ENCODE results near the gene CNPY4.
"Not testable (repeated sequence)": the region's sequence is repeated elsewhere in the genome, so short reads cannot be mapped to it uniquely, and the experiment has no call there.

The CNPY4 gene

DNA sequence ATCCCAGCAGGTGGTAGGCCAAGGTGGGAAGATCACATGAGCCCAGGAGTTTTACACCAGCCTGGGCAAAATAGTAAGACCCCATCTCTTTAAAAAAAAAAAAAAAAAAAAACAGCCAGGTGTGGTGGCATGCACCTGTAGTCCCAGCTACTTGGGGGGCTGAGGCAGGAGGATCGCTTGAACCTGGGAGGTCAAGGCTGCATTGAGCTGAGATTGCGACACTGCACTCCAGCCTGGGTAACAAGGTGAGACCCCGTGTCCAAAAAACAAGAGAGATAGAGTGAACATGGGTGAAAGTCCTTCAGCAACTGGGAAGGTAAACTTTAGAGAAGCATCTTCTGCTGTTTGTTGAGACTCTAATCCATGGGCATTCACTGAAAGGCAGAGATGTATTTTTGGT, 23.0 kb downstream of the CNPY4 start:
- no peaks in the 10 kb centered on the region for H3K36me3 Mint-ChIP-seq (ENCODE audit: low read depth)
- no peaks in the 10 kb centered on the region for H3K4me1 Mint-ChIP-seq
- H3K27me3 Mint-ChIP-seq (ENCODE audit: low read depth, poor library complexity), result peaks cover 13% of the 10 kb centered on the region
- no peak overlapping the region for H3K4me3 Mint-ChIP-seq
- TF ChIP-seq, protein P1, sequence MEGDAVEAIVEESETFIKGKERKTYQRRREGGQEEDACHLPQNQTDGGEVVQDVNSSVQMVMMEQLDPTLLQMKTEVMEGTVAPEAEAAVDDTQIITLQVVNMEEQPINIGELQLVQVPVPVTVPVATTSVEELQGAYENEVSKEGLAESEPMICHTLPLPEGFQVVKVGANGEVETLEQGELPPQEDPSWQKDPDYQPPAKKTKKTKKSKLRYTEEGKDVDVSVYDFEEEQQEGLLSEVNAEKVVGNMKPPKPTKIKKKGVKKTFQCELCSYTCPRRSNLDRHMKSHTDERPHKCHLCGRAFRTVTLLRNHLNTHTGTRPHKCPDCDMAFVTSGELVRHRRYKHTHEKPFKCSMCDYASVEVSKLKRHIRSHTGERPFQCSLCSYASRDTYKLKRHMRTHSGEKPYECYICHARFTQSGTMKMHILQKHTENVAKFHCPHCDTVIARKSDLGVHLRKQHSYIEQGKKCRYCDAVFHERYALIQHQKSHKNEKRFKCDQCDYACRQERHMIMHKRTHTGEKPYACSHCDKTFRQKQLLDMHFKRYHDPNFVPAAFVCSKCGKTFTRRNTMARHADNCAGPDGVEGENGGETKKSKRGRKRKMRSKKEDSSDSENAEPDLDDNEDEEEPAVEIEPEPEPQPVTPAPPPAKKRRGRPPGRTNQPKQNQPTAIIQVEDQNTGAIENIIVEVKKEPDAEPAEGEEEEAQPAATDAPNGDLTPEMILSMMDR (IDR thresholded peaks at IDR 0.05), result no peak
- no peak overlapping the region for H3K27ac Mint-ChIP-seq
- no peaks in the 10 kb centered on the region for H3K9me3 Mint-ChIP-seq
- no peak for DNase-seq

DNA sequence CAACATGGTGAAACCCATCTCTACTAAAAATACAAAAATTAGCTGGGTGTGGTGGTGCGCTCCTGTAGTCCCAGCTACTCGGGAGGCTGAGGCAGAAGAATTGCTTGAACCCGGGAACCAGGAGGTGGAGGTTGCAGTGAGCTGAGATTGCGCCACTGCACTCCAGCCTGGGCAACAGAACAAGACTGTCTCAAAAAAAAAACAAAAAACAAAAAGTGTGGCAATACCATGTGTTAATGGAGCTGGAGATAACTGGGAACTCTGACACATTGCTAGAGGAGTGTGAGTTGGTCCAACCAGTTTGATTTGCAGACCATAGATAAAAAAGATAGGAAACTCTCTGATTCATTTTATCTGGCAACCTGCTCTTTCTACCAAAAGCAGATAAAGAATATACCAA, 26.9 kb downstream of the CNPY4 start:
- H3K27ac Mint-ChIP-seq; H3K36me3 Mint-ChIP-seq (ENCODE audit: low read depth); H3K27me3 Mint-ChIP-seq (ENCODE audit: low read depth, poor library complexity); H3K4me3 Mint-ChIP-seq; DNase-seq; H3K9me3 Mint-ChIP-seq: not testable (repeated sequence)
- H3K4me1 Mint-ChIP-seq, result peaks cover 17% of the 10 kb centered on the region

DNA sequence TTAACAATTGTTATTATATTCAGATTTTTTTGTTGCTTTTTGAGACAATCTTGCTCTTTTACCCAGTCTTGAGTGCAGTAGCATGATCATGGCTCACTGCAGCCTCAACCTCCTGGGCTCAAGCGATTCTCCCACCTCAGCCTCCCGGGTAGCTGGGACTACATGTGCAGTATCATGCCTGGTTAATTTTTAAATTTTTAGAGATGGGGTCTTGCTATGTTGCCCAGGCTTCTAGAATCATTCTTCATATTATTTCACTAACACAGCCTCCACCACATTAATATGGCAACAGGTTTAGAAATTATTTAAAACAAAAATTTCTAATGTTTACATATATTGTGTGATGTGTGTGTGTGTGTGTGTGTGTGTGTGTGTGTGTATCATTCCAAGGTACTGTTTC, 27.8 kb downstream of the CNPY4 start:
- Mint-ChIP-seq H3K4me1 (peaks cover 18% of the 10 kb centered on the region), H3K27me3 (ENCODE audit: low read depth, poor library complexity) (peaks cover 3% of the 10 kb centered on the region), H3K9me3 (no peaks in the 10 kb centered on the region), H3K36me3 (ENCODE audit: low read depth) (peaks cover 9% of the 10 kb centered on the region), H3K27ac (no peak overlapping the region), H3K4me3 (no peak overlapping the region)
- DNase-seq, result no peak
- TF ChIP-seq, protein P1 (IDR thresholded peaks at IDR 0.05), result no peak

DNA sequence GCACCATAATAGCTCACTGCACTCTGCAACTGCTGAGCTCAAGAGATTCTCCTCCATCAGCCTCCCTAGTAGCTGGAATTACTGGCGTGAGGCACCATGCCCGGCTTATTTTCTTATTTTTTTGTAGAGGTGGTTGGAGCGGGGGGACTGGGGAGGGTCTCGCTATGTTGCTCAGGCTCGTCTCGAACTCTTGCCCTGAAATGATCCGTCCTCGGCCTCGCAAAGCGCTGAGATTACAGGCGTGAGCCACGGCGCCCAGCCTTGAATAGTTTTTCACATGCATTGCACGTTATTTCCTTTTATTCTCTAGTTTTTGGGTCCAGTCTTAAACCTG, 28.8 kb downstream of the CNPY4 start:
- TF ChIP-seq, protein P1 (IDR thresholded peaks at IDR 0.05), result no peak
- Mint-ChIP-seq H3K36me3 (ENCODE audit: low read depth) (peaks cover 17% of the 10 kb centered on the region), H3K4me1 (peaks cover 26% of the 10 kb centered on the region), H3K27ac (peak overlapping the region; percentile 20), H3K9me3 (no peaks in the 10 kb centered on the region), H3K4me3 (peak overlapping the region; percentile 93), H3K27me3 (ENCODE audit: low read depth, poor library complexity) (peaks cover 3% of the 10 kb centered on the region)
- no peak for DNase-seq

DNA sequence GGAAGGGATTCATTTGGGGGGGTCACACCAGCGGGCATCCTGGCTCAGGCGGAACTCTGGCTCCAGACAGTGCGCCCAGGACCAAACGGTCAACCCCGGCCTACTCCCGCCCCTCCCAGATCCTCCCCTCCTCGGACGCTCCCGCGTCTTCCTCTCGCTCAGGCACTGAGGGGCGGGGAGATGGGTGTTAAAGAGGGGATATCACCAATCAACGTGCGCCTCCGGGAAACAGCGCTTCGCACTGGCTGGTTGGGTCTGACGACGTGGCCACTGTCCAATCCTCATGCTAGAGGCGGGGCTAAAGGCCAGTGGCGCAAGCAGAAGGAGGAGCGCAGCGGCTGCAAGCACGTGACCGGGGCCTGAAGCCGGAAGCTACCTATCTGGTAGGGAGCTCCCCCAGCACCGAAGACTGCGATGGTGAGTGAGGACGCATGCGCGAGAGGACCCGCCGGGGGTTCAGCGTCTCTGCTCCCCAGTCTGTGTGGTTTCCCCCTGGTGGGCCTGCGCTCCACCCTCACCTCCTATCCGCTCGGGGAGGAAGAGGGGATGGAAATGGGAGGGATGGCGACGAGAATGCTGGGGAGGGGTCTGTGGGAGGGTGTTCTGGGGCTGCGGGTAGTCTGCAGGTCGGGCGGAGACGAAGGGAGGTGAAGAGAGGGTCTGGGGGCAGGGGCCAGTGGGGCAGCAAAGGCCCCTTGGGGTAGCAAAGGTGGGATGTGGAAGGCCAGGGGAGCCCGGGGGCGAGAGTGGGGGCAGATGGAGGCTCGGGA, 29.3 kb downstream of the CNPY4 start, which contains the start of gene LAMTOR4:
LAMTOR4 (plus strand) TSS at position 360 of the 770 bp plus-strand sequence; CDS start at position 415, 55 bp downstream.
- Mint-ChIP-seq H3K4me1 (peaks cover 29% of the 10 kb centered on the region), H3K27ac (peak within 1 kb of the TSS; percentile 49), H3K4me3 (peak within 1 kb of the TSS; percentile 93), H3K9me3 (no peaks in the 10 kb centered on the region), H3K27me3 (ENCODE audit: low read depth, poor library complexity) (peaks cover 3% of the 10 kb centered on the region), H3K36me3 (ENCODE audit: low read depth) (peaks cover 17% of the 10 kb centered on the region)
- DNase-seq, result peak; percentile 95
- TF ChIP-seq, protein P1 (IDR thresholded peaks at IDR 0.05), result no peak

DNA sequence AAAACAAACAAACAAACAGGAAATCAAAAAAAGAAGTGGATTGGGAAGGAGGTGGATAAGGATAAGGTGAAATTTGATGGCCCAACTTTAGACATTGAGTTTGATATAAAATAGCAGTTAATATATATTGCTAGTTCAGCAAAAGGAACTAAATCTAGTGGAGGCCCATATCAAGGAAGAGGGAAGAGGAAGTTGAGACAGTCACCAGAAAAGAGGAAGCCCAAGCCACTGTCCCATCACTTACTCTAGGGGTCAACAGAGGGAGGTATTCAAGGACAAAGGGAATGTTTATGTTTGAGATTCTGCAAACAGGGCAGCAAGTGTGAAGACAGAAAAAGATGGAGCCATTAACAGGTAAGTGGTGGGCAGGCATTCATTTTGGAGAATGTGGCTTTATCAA, 33.0 kb downstream of the CNPY4 start:
- H3K9me3 Mint-ChIP-seq, result no peaks in the 10 kb centered on the region
- TF ChIP-seq, protein P1 (IDR thresholded peaks at IDR 0.05), result no peak
- H3K4me3 Mint-ChIP-seq, result no peak overlapping the region
- peaks cover 29% of the 10 kb centered on the region for H3K36me3 Mint-ChIP-seq (ENCODE audit: low read depth)
- peaks cover under 1% of the 10 kb centered on the region for H3K27me3 Mint-ChIP-seq (ENCODE audit: low read depth, poor library complexity)
- peaks cover 56% of the 10 kb centered on the region for H3K4me1 Mint-ChIP-seq
- peak overlapping the region; percentile 18 for H3K27ac Mint-ChIP-seq
- DNase-seq, result no peak

All from nephron progenitor cell (in vitro differentiated cells).